Ecto neural progenitor cell (in vitro differentiated cells): ENCODE results near the gene KLHL11.
"Not testable (repeated sequence)": the region's sequence is repeated elsewhere in the genome, so short reads cannot be mapped to it uniquely, and the experiment has no call there.

ENCODE experiments used
- DNase-seq: peaks from one replicate; pipeline ENCODE4 v3.0.0-alpha.2; 2018; ENCODE audit warnings: low spot score

Gene KLHL11

GRCh38 chr17:41888332-41888965 lies 23.2 kb upstream of the KLHL11 start:
- DNase-seq, result no peak

- DNase-seq, result peak; percentile 82
Measured at GRCh38 chr17:41885733-41886132, 20.5 kb upstream of the KLHL11 start.

GRCh38 chr17:41882756-41883155 lies 17.5 kb upstream of the KLHL11 start:
- DNase-seq, result no peak

GRCh38 chr17:41880130-41880529 lies 14.9 kb upstream of the KLHL11 start:
- DNase-seq, result no peak

GRCh38 chr17:41874293-41874670 lies 9.1 kb upstream of the KLHL11 start:
- DNase-seq, result not testable (repeated sequence)

GRCh38 chr17:41873559-41874292 lies 8.5 kb upstream of the KLHL11 start:
- no peak for DNase-seq

GRCh38 chr17:41871789-41872188 lies 6.6 kb upstream of the KLHL11 start:
- DNase-seq, result no peak

- no peak for DNase-seq
Measured at GRCh38 chr17:41870627-41871026, 5.4 kb upstream of the KLHL11 start.

- DNase-seq, result no peak
Measured at GRCh38 chr17:41870097-41870496, 4.9 kb upstream of the KLHL11 start.

- no peak for DNase-seq
Measured at GRCh38 chr17:41869426-41869825, 4.2 kb upstream of the KLHL11 start.

GRCh38 chr17:41868568-41868967 lies 3.3 kb upstream of the KLHL11 start:
- no peak for DNase-seq

- DNase-seq, result no peak
Measured at GRCh38 chr17:41865596-41865893, 322 bp upstream of the KLHL11 start.

- no peak for DNase-seq
Measured at GRCh38 chr17:41864498-41864835, 756 bp downstream of the KLHL11 start.

- no peak for DNase-seq
Measured at GRCh38 chr17:41863074-41863848, 2.0 kb downstream of the KLHL11 start.

- no peak for DNase-seq
Measured at GRCh38 chr17:41860254-41860931, 4.8 kb downstream of the KLHL11 start.

- DNase-seq, result not testable (repeated sequence)
Measured at GRCh38 chr17:41851382-41851781, 13.8 kb downstream of the KLHL11 start.

GRCh38 chr17:41849251-41849990 lies 15.8 kb downstream of the KLHL11 start:
- DNase-seq, result no peak

- DNase-seq, result no peak
Measured at GRCh38 chr17:41848788-41849187, 16.4 kb downstream of the KLHL11 start.

- DNase-seq, result no peak
Measured at GRCh38 chr17:41844971-41845370, 20.3 kb downstream of the KLHL11 start.

GRCh38 chr17:41840781-41841180 lies 24.4 kb downstream of the KLHL11 start:
- not testable (repeated sequence) for DNase-seq

- not testable (repeated sequence) for DNase-seq
Measured at GRCh38 chr17:41839448-41839847, 25.8 kb downstream of the KLHL11 start.
